ENCODE results near the gene ADAM12.

Gene ADAM12

GRCh38 chr10:126250045-126250444 lies 138.2 kb downstream of the ADAM12 start (continued):
- TF ChIP-seq ZNF777 (tag by site-specific recombination; IDR thresholded peaks at IDR 0.05; ENCODE audit: borderline replicate concordance) (no peak), ZNF510 (tag by site-specific recombination; IDR thresholded peaks at IDR 0.05; ENCODE audit: insufficient replicate concordance) (no peak), ZNF391 (tag by site-specific recombination; IDR thresholded peaks at IDR 0.05; ENCODE audit: borderline replicate concordance, low read depth) (0 out of 2 replicates have a peak, but pooled peaks have one; percentile 34), ZNF843 (tag by site-specific recombination; IDR thresholded peaks at IDR 0.05) (peak; percentile 95), ZNF629 (tag by site-specific recombination; IDR thresholded peaks at IDR 0.05) (peak; percentile 86), ZNF146 (tag by site-specific recombination; IDR thresholded peaks at IDR 0.05) (0 out of 2 replicates have a peak, but pooled peaks have one; percentile 18), ZNF530 (tag by site-specific recombination; IDR thresholded peaks at IDR 0.05; ENCODE audit: low read depth) (no peak), ZNF423 (tag by site-specific recombination; IDR thresholded peaks at IDR 0.05) (no peak), PBX3 (CRISPR knock-in tag; IDR thresholded peaks at IDR 0.05) (no peak), FEZF1 (tag by site-specific recombination; IDR thresholded peaks at IDR 0.05) (peak; percentile 95), ZBTB48 (tag by site-specific recombination; IDR thresholded peaks at IDR 0.05) (no peak), REPIN1 (tag by site-specific recombination; IDR thresholded peaks at IDR 0.05; ENCODE audit: low read depth) (no peak), ZNF211 (tag by site-specific recombination; IDR thresholded peaks at IDR 0.05; ENCODE audit: low read depth) (no peak), RBAK (tag by site-specific recombination; IDR thresholded peaks at IDR 0.05) (no peak), ZSCAN23 (tag by site-specific recombination; IDR thresholded peaks at IDR 0.05) (peak; percentile 74; the same call in 1 of the 2 replicates), ZNF37A (tag by site-specific recombination; IDR thresholded peaks at IDR 0.05) (no peak), ZFP69B (tag by site-specific recombination; IDR thresholded peaks at IDR 0.05) (peak; percentile 93), PRDM1 (tag by site-specific recombination; IDR thresholded peaks at IDR 0.05) (no peak), ZNF433 (tag by site-specific recombination; IDR thresholded peaks at IDR 0.05; ENCODE audit: low read depth) (no peak), ZSCAN5A (tag by site-specific recombination; IDR thresholded peaks at IDR 0.05) (no peak), ZNF18 (tag by site-specific recombination; IDR thresholded peaks at IDR 0.05) (peak; percentile 82), AEBP2 (tag by site-specific recombination; IDR thresholded peaks at IDR 0.05; ENCODE audit: borderline replicate concordance) (0 out of 2 replicates have a peak, but pooled peaks have one; percentile 11), ZNF214 (tag by site-specific recombination; IDR thresholded peaks at IDR 0.05; ENCODE audit: borderline replicate concordance) (no peak), ZNF449 (tag by site-specific recombination; IDR thresholded peaks at IDR 0.05) (no peak), ZNF555 (tag by site-specific recombination; conservative IDR thresholded peaks at IDR 0.05) (no peak), TCF7L2 (IDR thresholded peaks at IDR 0.05; ENCODE audit: borderline replicate concordance, low read depth, low read length) (peak; percentile 93), ZNF514 (tag by site-specific recombination; IDR thresholded peaks at IDR 0.05) (no peak), ZBTB8A (tag by site-specific recombination; IDR thresholded peaks at IDR 0.05) (0 out of 2 replicates have a peak, but pooled peaks have one; percentile 48), ZNF169 (tag by site-specific recombination; IDR thresholded peaks at IDR 0.05) (no peak), ZNF148 (tag by site-specific recombination; IDR thresholded peaks at IDR 0.05; ENCODE audit: borderline replicate concordance) (no peak), GLI4 (tag by site-specific recombination; IDR thresholded peaks at IDR 0.05) (no peak), MZF1 (tag by site-specific recombination; IDR thresholded peaks at IDR 0.05; ENCODE audit: borderline replicate concordance) (peak; percentile 80; the same call in 1 of the 2 replicates)
